CD4-positive, CD25-positive, alpha-beta regulatory T cell (primary cell): Measurements from ENCODE around the gene VLDLR. TPM values are rescaled to one million over a fixed set of nuclear protein-coding genes. Genes with fewer than 3 reads are reported as not detected.
A peak's percentile ranks its signal among the peaks of the same experiment; 100 is the strongest.

Experiments
- ATAC-seq, 2 donors: fragments of 150-1000 bp; cut with Tn5 transposase; one replicate each; pipeline ENCODE4 v1.10.0; 2021; ENCODE audit warnings: low read depth in 2 of 2, moderate number of reproducible peaks in 2 of 2, moderate library complexity in 1 of 2
- DNase-seq, 3 donors: peaks; one replicate each; pipeline versions ENCODE4 v3.0.0 to v3.0.0-alpha.2; 2012 to 2022; ENCODE audit warnings: mixed read lengths in 1 of 3
- H3K27ac ChIP-seq: one replicate; pipeline ENCODE4 v1.7.0; 2013; ENCODE audit warnings: mild to moderate bottlenecking, low read length; ENCODE audit not compliant: insufficient read depth, poor library complexity, severe bottlenecking
- H3K27me3 ChIP-seq: one replicate; pipeline ENCODE4 v1.7.0; 2013; ENCODE audit warnings: low read length; ENCODE audit not compliant: control insufficient read depth, insufficient read depth
- H3K36me3 ChIP-seq: one replicate; pipeline ENCODE4 v1.7.0; 2013; ENCODE audit warnings: mild to moderate bottlenecking, low read length, moderate library complexity; ENCODE audit not compliant: control insufficient read depth, insufficient read depth
- H3K4me1 ChIP-seq: 2 replicates; pipeline ENCODE4 v1.7.0; 2013; ENCODE audit warnings: mild to moderate bottlenecking, low read length; ENCODE audit not compliant: insufficient read depth, control insufficient read depth, poor library complexity, severe bottlenecking
- H3K4me3 ChIP-seq: one replicate; pipeline ENCODE4 v1.7.0; 2013; ENCODE audit warnings: low read depth, mild to moderate bottlenecking, low read length, moderate library complexity
- H3K9me3 ChIP-seq, 2 experiments: 1 replicate in 1 of 2; 2 replicates in 1 of 2; pipeline ENCODE4 v1.7.0; 2013; ENCODE audit warnings: low read length in 2 of 2, mild to moderate bottlenecking in 1 of 2, moderate library complexity in 1 of 2; ENCODE audit not compliant: control insufficient read depth in 2 of 2
- H3K27ac Mint-ChIP-seq, 3 donors: one replicate each; pipeline ENCODE4 v1.8.0; 2020 to 2022; ENCODE audit warnings: mild to moderate bottlenecking in 3 of 3, mixed read lengths in 3 of 3, moderate library complexity in 2 of 3
- H3K27me3 Mint-ChIP-seq: one replicate; pipeline ENCODE4 v1.8.0; 2022; ENCODE audit warnings: mild to moderate bottlenecking, mixed read lengths
- H3K36me3 Mint-ChIP-seq: one replicate; pipeline ENCODE4 v1.8.0; 2020; ENCODE audit warnings: mixed read lengths
- H3K4me1 Mint-ChIP-seq, 4 donors: one replicate each; pipeline ENCODE4 v1.8.0; 2020 to 2022; ENCODE audit warnings: mixed read lengths in 4 of 4, mild to moderate bottlenecking in 1 of 4
- H3K4me3 Mint-ChIP-seq, 4 donors: one replicate each; pipeline ENCODE4 v1.8.0; 2020 to 2022; ENCODE audit warnings: mild to moderate bottlenecking in 4 of 4, mixed read lengths in 4 of 4, moderate library complexity in 3 of 4
- H3K9me3 Mint-ChIP-seq, 7 donors: one replicate each; pipeline ENCODE4 v1.8.0; 2020 to 2022; ENCODE audit warnings: mixed read lengths in 7 of 7, mild to moderate bottlenecking in 3 of 7, moderate library complexity in 2 of 7
- polyA plus RNA-seq, 4 donors: library from polyadenylated mRNA; unstranded; fragments of 300-500 nt; fragmentation: Illumina TruSeq; gene quantifications; one replicate each; pipeline ENCODE4 v1.2.3, GENCODE V29; 2021
- total RNA-seq: library from RNA; stranded (reverse); gene quantifications from one replicate; pipeline ENCODE4 v1.2.3, GENCODE V29; 2022

VLDLR gene
- total and polyA plus RNA-seq, 5 donors from 2014 or later = not detected

GRCh38 chr9:2597483-2597882 is 24.1 kb upstream of the VLDLR start:
- Mint-ChIP-seq H3K27ac (peak overlapping the region in 1 of 3 donors; percentile 10), H3K36me3 (no peaks in the 10 kb centered on the region), H3K27me3 (peaks cover 14% of the 10 kb centered on the region), H3K4me1 (no peaks in the 10 kb centered on the region), H3K9me3 (peaks cover 0 to 12% (median 3%) of the 10 kb centered on the region in 7 donors), H3K4me3 (no peak overlapping the region)
- H3K4me1 ChIP-seq = no peaks in the 10 kb centered on the region
- H3K27me3 ChIP-seq = peaks cover 5% of the 10 kb centered on the region
- H3K27ac ChIP-seq = no peak overlapping the region
- no peaks in the 10 kb centered on the region for H3K36me3 ChIP-seq
- peaks cover 3 to 6% of the 10 kb centered on the region in 2 experiments for H3K9me3 ChIP-seq
- no peak for ATAC-seq
- no peak overlapping the region for H3K4me3 ChIP-seq
- no peak for DNase-seq

DNA sequence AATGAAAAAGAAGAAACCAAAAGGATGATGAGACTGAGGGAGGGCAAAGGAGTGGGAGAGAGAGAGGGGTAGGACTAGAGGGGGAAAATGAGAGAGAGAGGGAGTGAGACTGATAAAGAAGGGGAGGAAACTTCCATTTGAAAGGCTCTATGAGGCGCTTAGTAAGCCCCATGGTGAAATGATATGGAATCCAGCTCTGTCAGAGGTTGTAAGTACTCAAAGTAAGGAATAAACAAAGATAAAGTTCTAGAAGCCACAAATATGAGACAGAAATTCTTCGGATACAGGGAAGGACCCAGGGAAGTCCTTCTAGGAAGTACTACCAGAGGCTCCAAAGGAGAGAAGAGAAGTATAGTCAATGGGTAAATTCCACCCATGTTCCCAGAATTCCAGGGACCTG is 21.7 kb upstream of the VLDLR start:
- Histone ChIP-seq H3K4me1 (no peaks in the 10 kb centered on the region), H3K36me3 (no peaks in the 10 kb centered on the region), H3K4me3 (no peak overlapping the region), H3K27ac (no peak overlapping the region), H3K9me3 (no peaks in the 10 kb centered on the region), H3K27me3 (peaks cover 3% of the 10 kb centered on the region)
- DNase-seq (no peak), ATAC-seq (no peak)
- Mint-ChIP-seq H3K36me3 (no peaks in the 10 kb centered on the region), H3K4me1 (no peaks in the 10 kb centered on the region), H3K4me3 (no peak overlapping the region), H3K27ac (no peak overlapping the region), H3K9me3 (peaks cover 0 to 4% (median 0%) of the 10 kb centered on the region in 7 donors), H3K27me3 (peaks cover 14% of the 10 kb centered on the region)

DNA sequence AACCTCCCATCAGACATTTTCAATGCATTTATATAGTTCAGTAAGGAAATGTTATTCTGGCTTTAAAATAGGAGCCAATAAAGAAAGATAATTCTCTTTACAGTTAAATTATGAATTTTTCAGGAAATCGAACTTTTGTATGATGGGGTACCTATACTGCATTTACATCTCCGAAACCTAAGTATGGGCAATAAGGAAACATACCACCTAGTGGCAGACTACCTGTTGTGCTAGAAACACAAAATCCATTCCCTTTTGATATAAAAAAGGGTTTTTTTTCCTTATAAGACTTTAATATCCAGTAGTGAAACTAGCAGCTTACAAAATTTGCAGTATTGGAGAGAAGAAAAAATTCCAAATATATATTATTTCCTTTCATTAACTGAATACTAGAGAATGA is 21.3 kb upstream of the VLDLR start:
- peaks cover 14% of the 10 kb centered on the region for H3K27me3 Mint-ChIP-seq
- ATAC-seq (no peak), DNase-seq (no peak)
- no peak overlapping the region for H3K4me3 ChIP-seq
- no peaks in the 10 kb centered on the region for H3K9me3 ChIP-seq
- H3K36me3 Mint-ChIP-seq = no peaks in the 10 kb centered on the region
- H3K4me3 Mint-ChIP-seq = no peak overlapping the region
- H3K27me3 ChIP-seq = peaks cover 3% of the 10 kb centered on the region
- no peaks in the 10 kb centered on the region for H3K4me1 ChIP-seq
- no peak overlapping the region for H3K27ac ChIP-seq
- H3K36me3 ChIP-seq = no peaks in the 10 kb centered on the region
- no peak overlapping the region for H3K27ac Mint-ChIP-seq
- H3K4me1 Mint-ChIP-seq = no peaks in the 10 kb centered on the region
- H3K9me3 Mint-ChIP-seq = peaks cover 0 to 4% (median 0%) of the 10 kb centered on the region in 7 donors

DNA sequence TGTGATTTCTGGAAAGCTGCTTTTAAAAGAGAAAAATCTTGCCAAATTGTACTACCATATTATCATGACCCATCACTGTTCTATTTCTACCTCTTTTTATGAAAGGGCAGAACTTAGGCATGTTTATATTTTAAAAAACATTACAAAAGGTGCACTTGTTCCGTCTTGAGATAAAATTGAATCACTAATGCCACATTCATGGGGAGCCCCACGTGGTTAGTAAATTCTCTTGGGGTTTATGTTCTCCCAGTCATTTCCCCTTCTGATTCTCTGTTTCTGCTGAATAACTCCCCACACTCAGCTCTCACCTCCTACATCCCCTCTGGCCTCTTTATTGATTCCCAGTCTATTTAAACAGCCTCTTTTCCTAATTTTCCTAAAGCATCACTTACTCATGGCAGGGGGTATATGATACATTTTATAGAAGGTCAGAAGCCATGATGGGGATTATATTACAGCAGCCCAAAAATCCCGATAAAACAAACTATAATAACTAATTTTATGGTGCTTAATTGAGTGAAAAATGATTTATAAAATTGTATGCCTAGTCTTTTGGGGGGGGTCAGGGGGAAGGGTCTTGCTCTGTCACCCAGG is 19.7 kb upstream of the VLDLR start:
- Mint-ChIP-seq H3K4me3 (peak overlapping the region in 1 of 4 donors; percentile 10), H3K4me1 (no peaks in the 10 kb centered on the region), H3K27ac (no peak overlapping the region), H3K9me3 (peaks cover 0 to 4% (median 0%) of the 10 kb centered on the region in 7 donors), H3K27me3 (peaks cover 14% of the 10 kb centered on the region), H3K36me3 (no peaks in the 10 kb centered on the region)
- DNase-seq (no peak), ATAC-seq (no peak)
- H3K27ac ChIP-seq = no peak overlapping the region
- no peak overlapping the region for H3K4me3 ChIP-seq
- no peaks in the 10 kb centered on the region for H3K4me1 ChIP-seq
- peaks cover 3% of the 10 kb centered on the region for H3K27me3 ChIP-seq
- H3K36me3 ChIP-seq = no peaks in the 10 kb centered on the region
- no peaks in the 10 kb centered on the region for H3K9me3 ChIP-seq

- Mint-ChIP-seq H3K27me3 (peaks cover 9% of the 10 kb centered on the region), H3K4me3 (no peak overlapping the region), H3K36me3 (no peaks in the 10 kb centered on the region), H3K4me1 (no peaks in the 10 kb centered on the region), H3K27ac (no peak overlapping the region), H3K9me3 (peaks cover 0 to 4% (median 0%) of the 10 kb centered on the region in 7 donors)
- Histone ChIP-seq H3K4me1 (no peaks in the 10 kb centered on the region), H3K27ac (no peak overlapping the region), H3K9me3 (no peaks in the 10 kb centered on the region), H3K4me3 (no peak overlapping the region), H3K27me3 (peaks cover 3% of the 10 kb centered on the region), H3K36me3 (no peaks in the 10 kb centered on the region)
- DNase-seq (no peak), ATAC-seq (no peak)
Measured at GRCh38 chr9:2602704-2603116, 18.9 kb upstream of the VLDLR start.

DNA sequence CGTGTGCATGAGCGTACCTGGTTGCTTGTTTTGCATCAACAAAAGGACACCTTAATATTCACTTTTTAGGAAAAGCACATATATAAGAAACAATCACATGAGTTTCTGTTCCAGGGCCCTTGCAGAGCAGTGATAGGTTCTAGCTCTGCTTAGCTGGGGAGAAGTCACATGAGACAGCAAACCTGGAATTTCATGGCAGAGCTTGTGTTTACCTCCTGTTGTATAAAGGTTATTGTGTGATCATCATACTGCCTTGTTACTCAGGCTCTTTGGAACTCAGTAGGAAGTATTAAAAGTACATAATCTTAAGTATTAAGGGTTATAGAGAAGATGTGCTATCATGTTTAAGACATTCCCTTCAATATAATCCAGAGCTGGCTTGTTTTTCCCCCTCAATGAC is 18.0 kb upstream of the VLDLR start:
- Histone ChIP-seq H3K27me3 (peaks cover 4% of the 10 kb centered on the region), H3K36me3 (no peaks in the 10 kb centered on the region), H3K4me1 (no peaks in the 10 kb centered on the region), H3K27ac (no peak overlapping the region), H3K4me3 (no peak overlapping the region), H3K9me3 (no peaks in the 10 kb centered on the region)
- Mint-ChIP-seq H3K4me3 (no peak overlapping the region), H3K36me3 (no peaks in the 10 kb centered on the region), H3K4me1 (no peaks in the 10 kb centered on the region), H3K27me3 (peaks cover 13% of the 10 kb centered on the region), H3K9me3 (peaks cover 0 to 2% (median 0%) of the 10 kb centered on the region in 7 donors), H3K27ac (no peak overlapping the region)
- DNase-seq (no peak), ATAC-seq (no peak)

- no peak for DNase-seq
Measured at GRCh38 chr9:2605246-2605645, 16.3 kb upstream of the VLDLR start.

DNA sequence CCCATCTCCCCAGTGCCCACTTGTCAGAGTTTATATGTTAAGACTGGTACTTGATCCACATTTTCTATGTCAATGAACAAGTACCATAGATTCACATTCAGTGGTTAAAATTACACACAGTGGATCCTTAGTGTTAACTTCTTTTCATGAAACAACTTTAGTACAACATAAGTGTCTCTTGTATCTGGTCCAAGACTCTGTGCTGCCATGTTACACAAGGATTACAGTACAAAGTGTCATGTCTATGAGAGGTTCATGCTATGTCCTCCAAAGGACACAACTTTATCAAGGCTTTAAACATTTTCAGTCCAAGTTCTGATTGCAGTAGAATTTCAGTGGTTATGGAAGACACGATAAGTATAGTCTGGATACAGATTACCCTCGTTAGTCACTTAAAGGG is 13.3 kb upstream of the VLDLR start:
- Mint-ChIP-seq H3K36me3 (no peaks in the 10 kb centered on the region), H3K4me3 (no peak overlapping the region), H3K4me1 (no peaks in the 10 kb centered on the region), H3K9me3 (peaks cover 0 to 2% (median 0%) of the 10 kb centered on the region in 7 donors), H3K27me3 (peaks cover 17% of the 10 kb centered on the region), H3K27ac (no peak overlapping the region)
- Histone ChIP-seq H3K9me3 (no peaks in the 10 kb centered on the region), H3K27me3 (peaks cover 1% of the 10 kb centered on the region), H3K36me3 (no peaks in the 10 kb centered on the region), H3K4me3 (no peak overlapping the region), H3K27ac (no peak overlapping the region), H3K4me1 (no peaks in the 10 kb centered on the region)
- ATAC-seq = no peak
- no peak for DNase-seq

More at GRCh38 chr9:2605246-2605645, 16.3 kb upstream of the VLDLR start:
- no peaks in the 10 kb centered on the region for H3K36me3 Mint-ChIP-seq
- Histone ChIP-seq H3K4me3 (no peak overlapping the region), H3K36me3 (no peaks in the 10 kb centered on the region), H3K4me1 (no peaks in the 10 kb centered on the region), H3K9me3 (no peaks in the 10 kb centered on the region), H3K27me3 (peaks cover 1% of the 10 kb centered on the region), H3K27ac (no peak overlapping the region)
- H3K27ac Mint-ChIP-seq = no peak overlapping the region
- no peak overlapping the region for H3K4me3 Mint-ChIP-seq
- H3K27me3 Mint-ChIP-seq = peaks cover 14% of the 10 kb centered on the region
- H3K9me3 Mint-ChIP-seq = peaks cover 0 to 2% (median 0%) of the 10 kb centered on the region in 7 donors
- no peak for ATAC-seq
- no peaks in the 10 kb centered on the region for H3K4me1 Mint-ChIP-seq
